ENCODE measurements around the gene RPSA. TPM values are rescaled to one million over a fixed set of nuclear protein-coding genes. Genes with fewer than 3 reads are reported as not detected.

Gene RPSA
- total RNA-seq, 4 donors from 2014 or later, result 637 to 1,292 (median 907) TPM

GRCh38 chr3:39378957-39379777 lies 27.4 kb upstream of the RPSA start:
- 89 to 95% methylated on average over 8 to 9 of the region's 10 CpGs for WGBS, 2 donors (ENCODE audit: low coverage in 1 of 2)
- H3K36me3 ChIP-seq, result no peaks in the 10 kb centered on the region

GRCh38 chr3:39379778-39380155 lies 26.8 kb upstream of the RPSA start:
- Histone ChIP-seq H3K27ac (no peak overlapping the region), H3K9me3 (no peaks in the 10 kb centered on the region), H3K27me3 (no peaks in the 10 kb centered on the region), H3K36me3 (no peaks in the 10 kb centered on the region), H3K4me3 (no peak overlapping the region), H3K4me1 (peaks cover 0 to 13% (median 1%) of the 10 kb centered on the region in 3 donors)
- no peak for ATAC-seq
- 91 to 100% methylated on average over 2 to 5 of the region's 5 CpGs for WGBS, 2 donors (ENCODE audit: low coverage in 1 of 2)
- TF ChIP-seq POLR2AphosphoS5 (IDR thresholded peaks at IDR 0.05) (no peak), CTCF (IDR thresholded peaks at IDR 0.05) (no peak), POLR2A (IDR thresholded peaks at IDR 0.05) (no peak), EP300 (IDR thresholded peaks at IDR 0.05) (no peak)

More at GRCh38 chr3:39378957-39379777, 27.4 kb upstream of the RPSA start:
- Histone ChIP-seq H3K27ac (no peak overlapping the region), H3K9me3 (no peaks in the 10 kb centered on the region), H3K4me1 (peaks cover 0 to 8% (median 0%) of the 10 kb centered on the region in 3 donors), H3K4me3 (no peak overlapping the region), H3K27me3 (no peaks in the 10 kb centered on the region)
- TF ChIP-seq POLR2A (IDR thresholded peaks at IDR 0.05), result no peak
- TF ChIP-seq EP300 (IDR thresholded peaks at IDR 0.05), result no peak
- TF ChIP-seq POLR2AphosphoS5 (IDR thresholded peaks at IDR 0.05), result no peak
- TF ChIP-seq CTCF (IDR thresholded peaks at IDR 0.05), result no peak
- ATAC-seq, result no peak

- Histone ChIP-seq H3K27ac (no peak overlapping the region), H3K9me3 (no peaks in the 10 kb centered on the region), H3K4me3 (no peak overlapping the region), H3K36me3 (no peaks in the 10 kb centered on the region), H3K27me3 (no peaks in the 10 kb centered on the region), H3K4me1 (peaks cover 0 to 29% (median 10%) of the 10 kb centered on the region in 3 donors)
- TF ChIP-seq POLR2AphosphoS5 (IDR thresholded peaks at IDR 0.05) (no peak), POLR2A (IDR thresholded peaks at IDR 0.05) (no peak)
- 91% methylated on average over 3 of the region's 3 CpGs; no CpG with 5 or more reads in 1 of the 2 donors for WGBS, 2 donors (ENCODE audit: low coverage in 1 of 2)
- no peak for ATAC-seq
Measured at GRCh38 chr3:39381432-39381831, 25.1 kb upstream of the RPSA start.

- Histone ChIP-seq H3K9me3 (no peaks in the 10 kb centered on the region), H3K36me3 (no peaks in the 10 kb centered on the region), H3K27me3 (no peaks in the 10 kb centered on the region), H3K4me1 (peaks cover 0 to 41% (median 10%) of the 10 kb centered on the region in 3 donors), H3K27ac (peak within 1 kb of the TSS; percentile 88 to 98 (median 92)), H3K4me3 (peak within 1 kb of the TSS; percentile 63 to 81)
- 1 to 3% methylated on average over 5 to 19 of the region's 62 CpGs for WGBS, 2 donors (ENCODE audit: low coverage in 1 of 2)
- peak in 3 of 4 experiments; percentile 37 to 55 (median 42) for TF ChIP-seq CTCF (IDR thresholded peaks at IDR 0.05)
- TF ChIP-seq POLR2AphosphoS5 (IDR thresholded peaks at IDR 0.05), result peak; percentile 40
- TF ChIP-seq EP300 (IDR thresholded peaks at IDR 0.05), result no peak
- TF ChIP-seq POLR2A (IDR thresholded peaks at IDR 0.05), result peak; percentile 43 to 49
- peak; percentile 83 for ATAC-seq
Measured at GRCh38 chr3:39383045-39383880, 23.3 kb upstream of the RPSA start, which contains the start of gene SLC25A38. Gene SLC25A38 (plus strand): TSS chr3:39383370. CDS start chr3:39383725, 355 bp downstream.

Measured in gastroesophageal sphincter (tissue), 4 donors.